OCI-LY3 (cell line): ENCODE data around the gene EEF2KMT.
"Not testable (repeated sequence)": the region's sequence is repeated elsewhere in the genome, so short reads cannot be mapped to it uniquely, and the experiment has no call there.

Source experiments
- CTCF ChIP-seq: fragments of 200-600, 300-600 bp; sonication (generic); IDR thresholded peaks from 2 replicates; pipeline ENCODE4 v1.5.1; 2014; ENCODE audit warnings: antibody characterized with exemption, low read length, low read depth
- EZH2phosphoT487 ChIP-seq: fragments of 200-600 bp; shearing (Covaris generic); IDR thresholded peaks from 2 replicates; pipeline ENCODE4 v1.6.1; 2018; ENCODE audit warnings: antibody characterized with exemption, mixed run types, low read depth

DNA sequence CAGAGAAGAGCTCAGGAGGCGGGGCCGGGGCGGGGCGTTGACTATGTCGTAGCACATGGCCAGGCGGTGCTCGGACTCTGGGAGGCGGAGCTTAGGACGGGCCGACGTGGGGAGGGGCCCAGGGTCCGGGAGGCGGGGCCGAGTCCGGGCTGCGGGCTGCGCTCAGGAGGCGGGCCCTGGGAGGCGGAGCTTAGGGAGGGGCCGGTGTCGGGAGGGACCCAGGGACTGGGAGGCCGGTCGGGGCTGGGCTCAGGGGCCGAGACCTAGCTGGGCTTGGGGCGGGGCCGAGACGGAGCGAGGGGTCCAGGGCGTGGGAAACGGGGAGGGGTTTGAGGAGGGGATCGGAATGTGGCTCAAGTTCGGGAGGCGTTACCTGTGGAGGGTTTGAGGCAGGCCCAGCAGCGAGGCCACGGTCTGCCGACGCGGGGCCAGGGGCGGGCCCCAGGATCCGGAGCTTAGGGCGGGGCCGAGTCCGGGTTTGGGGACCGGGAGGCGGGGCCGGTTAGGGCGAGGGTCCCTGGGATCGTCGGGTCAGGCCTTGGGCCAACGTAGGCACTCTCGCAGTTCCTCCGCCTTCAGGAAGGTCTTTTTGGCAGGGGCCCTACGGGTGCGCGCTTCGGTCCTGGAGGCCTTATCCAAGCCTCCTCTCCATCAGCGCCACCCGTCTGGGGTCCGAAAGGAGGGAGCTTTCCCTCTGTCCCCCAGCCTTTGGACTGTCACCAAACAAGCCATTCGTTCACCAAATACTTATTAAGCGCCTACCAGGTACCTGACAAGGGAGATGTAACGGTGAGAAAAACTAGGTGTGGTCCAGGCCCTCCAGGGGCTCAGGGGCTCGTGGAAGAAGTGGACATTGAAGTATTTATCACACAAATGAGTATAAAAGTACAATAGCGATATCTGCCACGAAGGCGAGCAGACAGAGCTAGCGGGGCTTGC lies 895 bp upstream of the EEF2KMT start:
- not testable (repeated sequence) for TF ChIP-seq CTCF, EZH2phosphoT487
